ENCODE data around the gene SLC38A10. TPM values are rescaled to one million over a fixed set of nuclear protein-coding genes. Genes with fewer than 3 reads are reported as not detected.
A peak's percentile ranks its signal among the peaks of the same experiment; 100 is the strongest.

SLC38A10 gene
- total RNA-seq, 4 donors from 2014 or later, result 126 to 206 (median 169) TPM

DNA sequence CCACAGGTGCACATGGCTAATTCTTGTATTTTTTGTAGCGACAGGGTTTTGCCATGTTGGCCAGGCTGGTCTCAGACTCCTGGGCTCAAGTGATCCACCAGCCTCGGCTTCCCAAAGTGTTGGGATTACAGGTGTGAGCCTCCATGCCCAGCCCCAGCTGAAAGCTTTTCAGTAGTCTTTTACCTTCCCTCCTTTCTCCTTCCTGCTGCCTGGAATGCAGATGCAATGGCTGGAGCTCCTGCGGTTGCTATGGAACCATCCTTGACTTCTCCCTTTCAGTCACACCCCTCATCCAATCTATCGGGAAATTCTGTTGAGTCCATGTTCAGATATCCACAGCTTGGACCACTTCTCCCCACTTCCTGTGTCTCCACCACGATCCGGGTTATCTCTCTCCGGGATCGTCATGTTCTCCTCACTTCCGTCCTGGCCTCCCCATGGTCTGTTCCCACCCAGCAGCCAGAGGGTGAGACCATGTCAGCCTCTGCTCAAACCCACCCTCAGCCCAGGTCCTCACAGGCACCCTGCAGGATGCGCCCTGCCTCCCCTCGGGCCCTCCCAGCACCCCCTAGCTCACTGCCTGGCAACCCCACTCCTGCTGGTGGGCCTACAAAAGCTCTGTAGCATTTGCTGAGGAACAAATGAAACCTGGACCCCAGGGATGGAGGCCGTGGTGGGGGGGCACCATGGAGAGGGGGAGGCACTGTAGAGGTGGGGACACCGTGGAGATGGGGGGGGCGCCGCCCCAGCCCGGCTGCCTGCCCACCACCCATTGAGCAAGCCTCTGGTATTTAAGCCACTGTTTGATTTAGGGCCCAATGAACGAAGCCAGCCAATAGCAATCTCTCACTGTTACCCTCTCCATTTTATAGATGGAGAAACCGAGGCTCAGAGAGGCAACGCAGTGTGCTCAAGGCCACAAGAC, 12.8 kb upstream of the SLC38A10 start:
- Histone ChIP-seq H3K4me3 (peak overlapping the region in 2 of 4 donors; percentile 51 to 57), H3K27me3 (no peaks in the 10 kb centered on the region), H3K27ac (no peak overlapping the region), H3K9me3 (no peaks in the 10 kb centered on the region), H3K4me1 (peaks cover 0 to 19% (median 3%) of the 10 kb centered on the region in 4 donors), H3K36me3 (no peaks in the 10 kb centered on the region)
- no peak for TF ChIP-seq POLR2A (IDR thresholded peaks at IDR 0.05)
- TF ChIP-seq, protein P1, sequence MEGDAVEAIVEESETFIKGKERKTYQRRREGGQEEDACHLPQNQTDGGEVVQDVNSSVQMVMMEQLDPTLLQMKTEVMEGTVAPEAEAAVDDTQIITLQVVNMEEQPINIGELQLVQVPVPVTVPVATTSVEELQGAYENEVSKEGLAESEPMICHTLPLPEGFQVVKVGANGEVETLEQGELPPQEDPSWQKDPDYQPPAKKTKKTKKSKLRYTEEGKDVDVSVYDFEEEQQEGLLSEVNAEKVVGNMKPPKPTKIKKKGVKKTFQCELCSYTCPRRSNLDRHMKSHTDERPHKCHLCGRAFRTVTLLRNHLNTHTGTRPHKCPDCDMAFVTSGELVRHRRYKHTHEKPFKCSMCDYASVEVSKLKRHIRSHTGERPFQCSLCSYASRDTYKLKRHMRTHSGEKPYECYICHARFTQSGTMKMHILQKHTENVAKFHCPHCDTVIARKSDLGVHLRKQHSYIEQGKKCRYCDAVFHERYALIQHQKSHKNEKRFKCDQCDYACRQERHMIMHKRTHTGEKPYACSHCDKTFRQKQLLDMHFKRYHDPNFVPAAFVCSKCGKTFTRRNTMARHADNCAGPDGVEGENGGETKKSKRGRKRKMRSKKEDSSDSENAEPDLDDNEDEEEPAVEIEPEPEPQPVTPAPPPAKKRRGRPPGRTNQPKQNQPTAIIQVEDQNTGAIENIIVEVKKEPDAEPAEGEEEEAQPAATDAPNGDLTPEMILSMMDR (IDR thresholded peaks at IDR 0.05), result no peak
- DNase-seq, result no peak

DNA sequence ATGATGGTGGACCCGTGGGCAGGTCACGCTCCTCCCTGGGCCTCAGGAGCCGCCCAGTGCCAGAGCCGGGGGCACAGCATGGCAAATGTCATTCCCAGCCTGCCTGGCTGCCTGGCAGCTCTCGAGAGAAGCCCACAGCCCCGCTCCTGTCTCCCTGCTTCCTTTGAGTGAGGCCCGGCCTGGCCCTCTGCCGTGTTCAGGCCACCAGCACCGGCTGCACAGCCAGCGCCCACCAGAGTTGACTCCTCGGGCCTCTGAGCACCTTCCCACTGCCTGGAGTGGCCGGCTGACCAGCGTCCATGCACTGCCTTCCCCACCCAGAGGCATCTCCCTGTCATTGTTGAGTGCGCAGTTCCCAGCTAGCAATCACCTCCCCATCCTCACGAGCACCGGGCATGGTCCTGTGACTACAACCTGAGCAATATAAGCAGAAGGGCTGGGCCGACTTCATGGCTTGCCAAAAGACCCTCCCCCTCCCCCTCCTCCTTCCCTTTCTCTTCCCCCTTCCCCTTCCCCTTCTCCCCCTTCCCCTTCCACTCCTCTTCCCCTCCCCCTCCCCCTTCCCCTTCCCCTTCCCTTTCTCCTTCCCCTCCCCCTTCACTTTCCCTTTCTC, 11.9 kb upstream of the SLC38A10 start:
- H3K9me3 ChIP-seq, result no peaks in the 10 kb centered on the region
- no peak overlapping the region for H3K27ac ChIP-seq
- peaks cover 0 to 19% (median 3%) of the 10 kb centered on the region in 4 donors for H3K4me1 ChIP-seq
- no peaks in the 10 kb centered on the region for H3K36me3 ChIP-seq
- no peak for TF ChIP-seq POLR2A (IDR thresholded peaks at IDR 0.05)
- TF ChIP-seq, protein P1 (IDR thresholded peaks at IDR 0.05), result no peak
- no peaks in the 10 kb centered on the region for H3K27me3 ChIP-seq
- DNase-seq, result no peak
- H3K4me3 ChIP-seq, result no peak overlapping the region

GRCh38 chr17:81306491-81306890, 11.4 kb upstream of the SLC38A10 start:
- Histone ChIP-seq H3K27me3 (no peaks in the 10 kb centered on the region), H3K27ac (no peak overlapping the region), H3K36me3 (no peaks in the 10 kb centered on the region), H3K4me3 (no peak overlapping the region), H3K4me1 (peaks cover 0 to 19% (median 3%) of the 10 kb centered on the region in 4 donors), H3K9me3 (no peaks in the 10 kb centered on the region)
- DNase-seq, result no peak
- TF ChIP-seq, protein P1 (IDR thresholded peaks at IDR 0.05), result no peak
- no peak for TF ChIP-seq POLR2A (IDR thresholded peaks at IDR 0.05)

- H3K4me1 ChIP-seq, result peaks cover 0 to 19% (median 3%) of the 10 kb centered on the region in 4 donors
- no peak overlapping the region for H3K4me3 ChIP-seq
- TF ChIP-seq, protein P1 (IDR thresholded peaks at IDR 0.05), result no peak
- no peak for TF ChIP-seq POLR2A (IDR thresholded peaks at IDR 0.05)
- H3K27ac ChIP-seq, result no peak overlapping the region
- no peaks in the 10 kb centered on the region for H3K36me3 ChIP-seq
- H3K9me3 ChIP-seq, result no peaks in the 10 kb centered on the region
- no peak for DNase-seq
- H3K27me3 ChIP-seq, result no peaks in the 10 kb centered on the region
Measured at GRCh38 chr17:81305051-81305630, 10.0 kb upstream of the SLC38A10 start.

DNA sequence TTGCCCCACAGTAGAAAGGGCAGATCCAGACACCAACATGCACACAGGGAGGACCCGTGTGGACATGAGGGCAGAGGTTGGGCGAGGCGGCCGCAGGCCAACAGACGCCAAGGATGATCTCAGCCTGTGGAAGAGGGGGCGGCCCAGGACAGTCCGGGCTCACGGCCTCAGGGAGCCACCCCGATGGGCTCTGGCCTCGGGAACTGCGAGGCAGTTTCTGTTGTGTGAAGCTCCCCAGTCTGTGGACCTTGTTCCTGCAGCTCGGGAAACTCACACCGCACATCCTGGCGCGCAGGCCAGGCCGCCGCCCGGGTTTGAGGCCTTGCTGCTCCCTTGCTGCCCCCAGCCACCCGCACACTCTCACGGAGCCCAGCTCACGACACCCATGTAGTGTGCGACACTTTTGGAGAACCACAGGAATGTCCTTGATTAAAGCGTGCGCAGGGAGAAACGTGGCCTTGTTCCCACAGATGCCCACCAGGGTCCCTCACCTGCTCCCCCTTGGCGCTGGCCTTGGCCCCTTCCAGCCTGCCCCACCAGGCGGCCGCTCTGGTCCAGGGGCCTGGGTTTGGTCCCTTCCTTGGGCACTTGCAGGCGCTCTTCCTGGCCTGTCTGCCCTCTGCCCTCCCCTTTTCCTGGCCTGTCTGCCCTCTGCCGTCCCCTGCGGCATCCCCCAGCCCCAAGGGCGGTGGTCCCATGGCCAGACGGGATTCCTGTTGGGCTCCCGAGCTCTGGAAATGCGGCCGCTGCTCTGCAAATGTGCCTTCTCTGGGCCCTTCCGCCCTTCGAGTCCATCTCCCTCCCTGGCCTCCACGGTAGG, 9.3 kb upstream of the SLC38A10 start:
- H3K4me1 ChIP-seq, result peaks cover 0 to 11% (median 0%) of the 10 kb centered on the region in 4 donors
- DNase-seq, result no peak
- TF ChIP-seq, protein P1 (IDR thresholded peaks at IDR 0.05), result no peak
- TF ChIP-seq POLR2A (IDR thresholded peaks at IDR 0.05), result no peak

More for the DNA sequence above, 9.3 kb upstream of the SLC38A10 start:
- no peaks in the 10 kb centered on the region for H3K9me3 ChIP-seq
- no peak overlapping the region for H3K4me3 ChIP-seq
- no peaks in the 10 kb centered on the region for H3K36me3 ChIP-seq
- no peaks in the 10 kb centered on the region for H3K27me3 ChIP-seq
- H3K27ac ChIP-seq, result no peak overlapping the region
